Immature natural killer cell (primary cell): ENCODE data around the gene POLG2. TPM values are rescaled to one million over a fixed set of nuclear protein-coding genes. Genes with fewer than 3 reads are reported as not detected.
"Not testable (repeated sequence)": the region's sequence is repeated elsewhere in the genome, so short reads cannot be mapped to it uniquely, and the experiment has no call there.

Experiments used
- DNase-seq, 3 donors: peaks; one replicate each; pipeline ENCODE4 v3.0.0; 2022; ENCODE audit warnings: mixed read lengths in 1 of 3
- H3K27ac Mint-ChIP-seq, 6 donors: one replicate each; pipeline ENCODE4 v1.8.0; 2020; ENCODE audit warnings: mixed read lengths in 6 of 6, mild to moderate bottlenecking in 5 of 6, inconsistent platforms in 4 of 6, moderate library complexity in 3 of 6
- H3K27me3 Mint-ChIP-seq, 3 donors: one replicate each; pipeline ENCODE4 v1.8.0; 2020 to 2021; ENCODE audit warnings: low read depth in 3 of 3, mild to moderate bottlenecking in 3 of 3, mixed read lengths in 3 of 3, moderate library complexity in 3 of 3, inconsistent platforms in 1 of 3
- H3K36me3 Mint-ChIP-seq, 3 donors: one replicate each; pipeline ENCODE4 v1.8.0; 2020; ENCODE audit warnings: mixed read lengths in 3 of 3, inconsistent platforms in 2 of 3, mild to moderate bottlenecking in 2 of 3
- H3K4me1 Mint-ChIP-seq, 2 donors: one replicate each; pipeline ENCODE4 v1.8.0; 2020; ENCODE audit warnings: inconsistent platforms in 2 of 2, mild to moderate bottlenecking in 2 of 2, mixed read lengths in 2 of 2, moderate library complexity in 1 of 2
- H3K4me3 Mint-ChIP-seq, 5 donors: one replicate each; pipeline ENCODE4 v1.8.0; 2020; ENCODE audit warnings: mild to moderate bottlenecking in 5 of 5, mixed read lengths in 5 of 5, inconsistent platforms in 3 of 5, moderate library complexity in 3 of 5
- H3K9me3 Mint-ChIP-seq, 6 donors: one replicate each; pipeline ENCODE4 v1.8.0; 2020; ENCODE audit warnings: mild to moderate bottlenecking in 6 of 6, mixed read lengths in 6 of 6, inconsistent platforms in 4 of 6, moderate library complexity in 3 of 6
- polyA plus RNA-seq, 3 donors: library from polyadenylated mRNA; unstranded; fragments of 300-500 nt; fragmentation: Illumina TruSeq; gene quantifications; one replicate each; pipeline ENCODE4 v1.2.3, GENCODE V29; 2021

Gene POLG2
- polyA plus RNA-seq, 3 donors from 2014 or later = 3.4 to 10.7 (median 4.3) TPM

DNA sequence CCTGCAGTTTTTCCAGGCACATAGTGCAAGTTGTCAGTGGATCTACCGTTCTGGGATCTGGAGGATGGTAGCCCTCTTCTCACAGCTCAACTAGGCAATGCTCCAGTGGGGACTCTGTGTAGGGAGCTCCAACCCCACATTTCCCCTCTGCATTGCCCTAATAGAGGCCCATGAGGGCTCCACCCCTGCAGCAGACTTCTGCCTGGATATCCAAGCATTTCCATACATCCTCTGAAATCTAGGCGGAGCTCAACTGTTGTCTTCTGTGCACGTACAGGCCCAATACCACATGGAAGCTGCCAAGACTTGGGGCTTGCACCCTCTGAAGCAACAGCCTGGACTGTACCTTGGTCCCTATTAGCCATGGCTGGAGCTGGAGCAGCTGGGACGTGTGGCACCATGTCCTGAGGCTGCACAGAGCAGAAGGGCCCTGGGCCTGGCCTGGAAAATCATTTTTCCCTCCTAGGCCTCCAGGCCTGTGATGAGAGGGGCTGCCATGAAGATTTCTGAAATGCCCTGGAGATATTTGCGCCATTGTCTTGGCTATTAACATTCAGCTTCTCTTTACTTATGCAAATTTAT is 58.8 kb downstream of the POLG2 start:
- Mint-ChIP-seq H3K4me1 (peaks cover 15 to 20% of the 10 kb centered on the region in 2 donors), H3K36me3 (peaks cover 14 to 22% (median 15%) of the 10 kb centered on the region in 3 donors), H3K4me3 (no peak overlapping the region), H3K27me3 (peaks cover 0 to 4% (median 0%) of the 10 kb centered on the region in 3 donors), H3K9me3 (peaks cover 8 to 31% (median 17%) of the 10 kb centered on the region in 6 donors), H3K27ac (no peak overlapping the region)
- DNase-seq = no peak

GRCh38 chr17:64431534-64431933 is 65.3 kb downstream of the POLG2 start:
- H3K4me3 Mint-ChIP-seq = no peak overlapping the region
- H3K4me1 Mint-ChIP-seq = no peaks in the 10 kb centered on the region
- H3K27me3 Mint-ChIP-seq = peaks cover 0 to 6% (median 2%) of the 10 kb centered on the region in 3 donors
- H3K9me3 Mint-ChIP-seq = no peaks in the 10 kb centered on the region
- H3K36me3 Mint-ChIP-seq = no peaks in the 10 kb centered on the region
- no peak for DNase-seq
- H3K27ac Mint-ChIP-seq = no peak overlapping the region

- DNase-seq, H3K4me1 Mint-ChIP-seq, H3K27ac Mint-ChIP-seq, H3K4me3 Mint-ChIP-seq, H3K36me3 Mint-ChIP-seq, H3K27me3 Mint-ChIP-seq, H3K9me3 Mint-ChIP-seq: not testable (repeated sequence)
Measured at GRCh38 chr17:64430036-64430435, 66.8 kb downstream of the POLG2 start.

DNA sequence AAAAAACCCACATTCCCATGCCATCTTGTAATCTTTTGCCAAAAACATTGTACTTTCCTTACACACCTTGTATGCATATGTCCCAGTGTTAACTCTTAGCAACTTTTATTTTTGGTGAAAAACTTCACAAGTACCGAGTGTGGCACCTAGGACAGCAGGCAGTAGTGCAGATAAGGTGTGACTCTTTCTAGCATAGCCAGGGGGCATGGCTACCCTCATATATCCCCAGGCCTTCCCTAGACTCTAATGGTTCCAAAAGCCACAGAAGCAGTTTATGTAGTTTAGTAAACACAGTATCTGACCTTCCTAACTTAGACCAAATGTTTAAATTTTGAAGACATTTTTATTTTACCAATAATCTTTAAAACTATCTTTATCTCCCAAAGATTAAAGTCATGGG is 68.4 kb downstream of the POLG2 start:
- DNase-seq = no peak
- Mint-ChIP-seq H3K4me1 (no peaks in the 10 kb centered on the region), H3K27me3 (peaks cover 2 to 7% (median 4%) of the 10 kb centered on the region in 3 donors), H3K4me3 (no peak overlapping the region), H3K9me3 (no peaks in the 10 kb centered on the region), H3K27ac (no peak overlapping the region), H3K36me3 (no peaks in the 10 kb centered on the region)

Other genes with a start within 250 kb of the POLG2 start
- 1 to 10 TPM; 4.7 to 8.1 (median 6.3) TPM for gene TEX2, start 233.8 kb downstream of the POLG2 start, polyA plus RNA-seq
- 10 to 100 TPM; 39.2 to 60.8 (median 53.4) TPM for gene PECAM1, start 106.2 kb downstream of the POLG2 start, polyA plus RNA-seq
- gene MILR1, start 47.9 kb downstream of the POLG2 start, polyA plus RNA-seq = 1 to 10 TPM in 2 of 3 donors, not detected in 1; 1.8 to 9.6 TPM
- 1,000 to 10,000 TPM in 2 of 3 donors, 100 to 1,000 TPM in 1; 902 to 1,477 (median 1,071) TPM for gene DDX5, start 9.2 kb upstream of the POLG2 start, polyA plus RNA-seq
- 10 to 100 TPM in 1 of 3 donors, 1 to 10 TPM in 2; 7.1 to 12.7 (median 7.5) TPM for gene CEP95, start 9.9 kb upstream of the POLG2 start, polyA plus RNA-seq
- 1 to 10 TPM; 8.1 to 8.5 (median 8.3) TPM for gene SMURF2, start 165.3 kb upstream of the POLG2 start, polyA plus RNA-seq